OCI-LY3 (cell line): ENCODE measurements around the gene PAK1.

Experiments used
- H2AFZ ChIP-seq: fragments of 200-600, 300-600 bp; shearing (Covaris generic); 2 replicates; pipeline ENCODE4 v1.6.0; 2014; ENCODE audit warnings: antibody characterized with exemption, low read depth, low read length
- H3K27ac ChIP-seq: fragments of 200-600, 300-600 bp; sonication (generic); 2 replicates; pipeline ENCODE4 v1.5.1; 2014; ENCODE audit warnings: mild to moderate bottlenecking, low read length, moderate library complexity, mixed read lengths
- H3K27me3 ChIP-seq: fragments of 200-600, 300-600 bp; sonication (generic); 2 replicates; pipeline ENCODE4 v1.6.1; 2014; ENCODE audit warnings: low read depth, low read length, mixed read lengths
- H3K36me3 ChIP-seq: fragments of 200-600, 300-600 bp; sonication (generic); replicated peaks from 2 replicates; pipeline ENCODE3; 2014; ENCODE audit warnings: low read depth, low read length, mixed read lengths
- H3K4me1 ChIP-seq: fragments of 300-600, 200-600 bp; sonication (generic); 2 replicates; pipeline ENCODE4 v1.6.1; 2014; ENCODE audit warnings: low read length, mixed read lengths
- H3K4me2 ChIP-seq: fragments of 200-600, 300-600 bp; sonication (generic); 2 replicates; pipeline ENCODE4 v1.6.1; 2014; ENCODE audit warnings: low read length, mixed read lengths
- H3K4me3 ChIP-seq: fragments of 300-600, 200-600 bp; sonication (generic); 2 replicates; pipeline ENCODE4 v1.5.1; 2014; ENCODE audit warnings: antibody characterized with exemption, mild to moderate bottlenecking, low read length, moderate library complexity
- H3K79me2 ChIP-seq: fragments of 300-600, 200-600 bp; shearing (Covaris generic); 2 replicates; pipeline ENCODE4 v1.6.1; 2014; ENCODE audit warnings: mild to moderate bottlenecking, low read length, mixed read lengths
- H3K9ac ChIP-seq: fragments of 300-600, 200-600 bp; shearing (Covaris generic); 2 replicates; pipeline ENCODE4 v1.6.0; 2014; ENCODE audit warnings: mild to moderate bottlenecking, low read length, moderate library complexity
- H3K9me3 ChIP-seq: fragments of 200-600, 300-600 bp; shearing (Covaris generic); 2 replicates; pipeline ENCODE4 v1.6.1; 2014; ENCODE audit warnings: low read length, mixed read lengths; ENCODE audit not compliant: insufficient read depth
- H4K20me1 ChIP-seq: fragments of 200-600, 300-600 bp; sonication (generic); 2 replicates; pipeline ENCODE4 v1.6.1; 2016; ENCODE audit warnings: low read length, mixed read lengths; ENCODE audit not compliant: insufficient read depth
- CTCF ChIP-seq: fragments of 200-600, 300-600 bp; sonication (generic); IDR thresholded peaks from 2 replicates; pipeline ENCODE4 v1.5.1; 2014; ENCODE audit warnings: antibody characterized with exemption, low read length, low read depth
- EZH2phosphoT487 ChIP-seq: fragments of 200-600 bp; shearing (Covaris generic); IDR thresholded peaks from 2 replicates; pipeline ENCODE4 v1.6.1; 2018; ENCODE audit warnings: antibody characterized with exemption, mixed run types, low read depth

PAK1 gene

GRCh38 chr11:77425346-77425745 is 48.5 kb downstream of the PAK1 start:
- Histone ChIP-seq H4K20me1 (no peaks in the 10 kb centered on the region), H3K4me3 (no peak overlapping the region), H3K4me2 (no peak overlapping the region), H3K27ac (no peak overlapping the region), H3K4me1 (no peaks in the 10 kb centered on the region), H3K79me2 (no peaks in the 10 kb centered on the region), H2AFZ (no peak overlapping the region), H3K36me3 (no peaks in the 10 kb centered on the region), H3K9me3 (no peaks in the 10 kb centered on the region), H3K9ac (no peak overlapping the region), H3K27me3 (no peaks in the 10 kb centered on the region)
- TF ChIP-seq EZH2phosphoT487, result no peak
- TF ChIP-seq CTCF, result no peak

- Histone ChIP-seq H4K20me1 (no peaks in the 10 kb centered on the region), H3K79me2 (no peaks in the 10 kb centered on the region), H3K36me3 (no peaks in the 10 kb centered on the region), H3K9ac (no peak overlapping the region), H3K27ac (no peak overlapping the region), H3K4me1 (no peaks in the 10 kb centered on the region), H2AFZ (no peak overlapping the region), H3K4me3 (no peak overlapping the region), H3K9me3 (no peaks in the 10 kb centered on the region), H3K4me2 (no peak overlapping the region), H3K27me3 (no peaks in the 10 kb centered on the region)
- TF ChIP-seq EZH2phosphoT487, result no peak
- TF ChIP-seq CTCF, result no peak
Measured at GRCh38 chr11:77424644-77425043, 49.2 kb downstream of the PAK1 start.

GRCh38 chr11:77423624-77424023 is 50.3 kb downstream of the PAK1 start:
- TF ChIP-seq CTCF (no peak), EZH2phosphoT487 (no peak)
- H3K27me3 ChIP-seq, result no peaks in the 10 kb centered on the region
- H3K4me3 ChIP-seq, result no peak overlapping the region
- H3K36me3 ChIP-seq, result no peaks in the 10 kb centered on the region
- H3K27ac ChIP-seq, result no peak overlapping the region
- H3K4me1 ChIP-seq, result peaks cover 4% of the 10 kb centered on the region; the same call in 1 of the 2 replicates
- H3K9ac ChIP-seq, result no peak overlapping the region
- H4K20me1 ChIP-seq, result no peaks in the 10 kb centered on the region
- H3K4me2 ChIP-seq, result no peak overlapping the region
- H2AFZ ChIP-seq, result no peak overlapping the region
- no peaks in the 10 kb centered on the region for H3K79me2 ChIP-seq
- H3K9me3 ChIP-seq, result no peaks in the 10 kb centered on the region

- TF ChIP-seq EZH2phosphoT487 (no peak), CTCF (no peak)
Measured at GRCh38 chr11:77422687-77423086, 51.2 kb downstream of the PAK1 start.

More at GRCh38 chr11:77422687-77423086, 51.2 kb downstream of the PAK1 start:
- Histone ChIP-seq H2AFZ (no peak overlapping the region), H3K27me3 (no peaks in the 10 kb centered on the region), H3K9ac (no peak overlapping the region), H3K36me3 (no peaks in the 10 kb centered on the region), H3K4me2 (no peak overlapping the region), H4K20me1 (no peaks in the 10 kb centered on the region), H3K4me3 (no peak overlapping the region), H3K4me1 (peaks cover 7% of the 10 kb centered on the region; the same call in 1 of the 2 replicates), H3K9me3 (no peaks in the 10 kb centered on the region), H3K27ac (no peak overlapping the region), H3K79me2 (no peaks in the 10 kb centered on the region)
